Stimulated activated CD4-positive, alpha-beta T cell treated with anti-CD3 and anti-CD28 coated beads, TNF-alpha, amount 100 ng/mL, for 48 hours (primary cell): ENCODE data around the gene FGD5.
"Not testable (repeated sequence)": the region's sequence is repeated elsewhere in the genome, so short reads cannot be mapped to it uniquely, and the experiment has no call there.

Experiments used
- DNase-seq, 3 donors: peaks; one replicate each; pipeline ENCODE4 v3.0.0-alpha.2; 2020; ENCODE audit warnings: low read depth in 3 of 3

The FGD5 gene

GRCh38 chr3:14806641-14807263, 12.0 kb upstream of the FGD5 start:
- DNase-seq, result no peak

DNA sequence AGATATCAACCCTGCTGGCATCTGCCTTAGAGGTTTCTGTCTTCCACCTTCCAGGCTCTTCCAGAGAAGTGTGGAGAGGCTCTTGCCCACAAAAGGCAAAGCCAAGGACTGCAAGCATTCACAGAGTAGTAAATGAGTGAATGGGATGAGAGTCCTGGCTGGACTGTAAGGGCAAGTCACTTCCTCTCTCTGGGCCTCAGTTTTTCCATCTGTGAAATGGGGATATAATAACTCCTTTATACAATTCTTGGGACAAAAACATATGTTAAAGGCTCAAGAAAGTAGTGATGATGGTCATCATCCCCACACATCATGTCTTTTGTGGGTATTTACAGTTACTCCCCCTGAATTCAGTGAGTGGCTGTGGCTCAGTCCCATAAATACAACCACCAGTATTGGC, 10.7 kb upstream of the FGD5 start:
- no peak for DNase-seq

DNA sequence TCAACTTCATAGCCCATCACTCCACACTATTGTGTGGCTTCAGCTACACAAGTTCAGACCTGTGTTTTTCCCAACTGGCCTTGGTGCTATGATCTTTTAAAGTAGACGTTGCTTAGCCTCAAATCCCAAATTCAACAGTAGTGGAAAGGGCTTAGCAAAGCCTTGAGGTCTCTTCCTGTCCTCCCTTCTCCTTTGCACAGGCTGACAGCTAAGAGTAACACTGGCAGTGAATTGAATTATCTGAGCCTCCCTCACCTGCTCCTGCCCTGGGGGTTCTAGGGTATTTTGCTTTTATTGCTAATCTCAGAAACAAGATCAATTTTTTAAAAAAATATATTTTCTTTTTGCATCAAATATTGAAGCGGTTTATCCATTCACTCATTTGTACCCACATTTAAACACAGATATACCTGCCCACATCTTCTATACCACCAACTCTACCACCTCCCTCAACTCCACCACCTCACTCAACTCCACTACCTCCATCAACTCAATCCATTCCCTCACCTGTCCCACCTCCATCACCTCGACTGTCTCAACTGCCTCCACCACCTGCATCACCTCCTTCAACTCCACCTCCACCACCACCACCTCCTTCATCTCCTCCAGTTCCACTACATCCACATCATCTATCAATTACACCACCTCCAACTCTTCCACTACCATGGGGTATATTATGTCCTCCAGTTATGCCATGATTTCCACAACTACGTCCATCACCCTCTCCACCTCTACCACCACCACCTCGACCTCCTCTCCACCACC, 10.1 kb upstream of the FGD5 start:
- DNase-seq, result no peak

DNA sequence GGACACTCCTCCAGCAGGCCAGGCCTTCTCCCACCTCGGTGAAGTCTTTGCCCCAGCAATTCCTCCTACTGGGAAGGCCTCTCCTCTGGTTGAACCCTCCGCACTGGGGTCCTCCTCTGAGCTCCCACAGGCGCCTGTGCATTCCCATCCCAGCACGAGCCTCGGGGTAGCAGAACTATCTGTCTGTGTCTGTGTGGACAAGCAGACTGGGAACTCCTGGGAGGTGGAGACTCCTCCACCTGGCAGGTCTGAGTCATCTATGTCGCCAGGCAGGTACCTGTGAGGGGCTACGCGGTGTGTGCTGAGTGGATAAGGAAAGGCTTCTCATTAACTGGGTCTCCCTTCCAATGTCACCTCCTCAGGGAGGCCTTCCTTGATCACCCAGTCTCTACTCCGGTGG, 9.2 kb upstream of the FGD5 start:
- not testable (repeated sequence) for DNase-seq

- no peak for DNase-seq
These were observed 8.5 kb upstream of the FGD5 start for GRCh38 chr3:14810070-14810791.

DNA sequence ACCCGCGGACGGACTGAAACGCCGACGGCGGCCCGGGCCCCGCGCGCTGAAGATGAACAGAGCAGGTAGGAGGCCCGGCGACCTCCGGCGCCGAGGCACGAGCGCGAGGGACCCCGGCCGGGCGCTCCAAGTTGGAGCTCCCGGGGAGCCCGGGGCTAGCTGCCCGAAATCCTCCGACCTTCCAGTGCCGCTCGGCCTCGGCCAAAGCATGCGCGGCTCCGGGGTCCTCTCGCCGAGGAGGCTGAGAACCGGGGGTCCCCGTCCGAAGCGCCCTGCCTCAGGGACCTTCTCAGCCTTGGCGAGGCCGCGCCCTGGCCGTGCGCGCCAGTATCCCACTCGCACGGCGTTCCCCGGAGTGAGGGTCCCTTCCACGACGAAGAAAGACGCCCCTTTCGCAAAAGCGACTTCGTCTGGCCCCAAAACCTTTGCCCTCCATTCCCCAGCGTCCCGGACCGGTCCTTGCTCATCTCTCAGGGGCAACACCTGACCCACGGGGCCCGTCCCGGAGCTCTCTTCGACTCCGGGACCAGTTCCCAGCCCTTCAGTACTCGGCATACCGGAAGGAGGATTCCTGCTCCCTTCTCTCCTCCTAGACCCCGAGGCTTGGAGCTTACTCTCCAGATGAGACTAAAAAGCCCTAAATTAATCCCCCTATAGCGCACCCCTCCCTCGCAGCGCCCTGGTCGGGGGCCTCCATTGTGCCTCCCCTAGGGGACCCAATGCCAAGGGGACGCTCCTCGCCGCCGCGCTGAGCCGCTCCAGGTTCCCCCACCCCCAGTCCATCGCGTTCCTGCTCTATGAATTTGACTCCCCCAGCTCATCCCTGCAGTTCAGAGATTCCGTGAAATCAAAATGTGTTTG, 7.7 kb upstream of the FGD5 start:
- no peak for DNase-seq

GRCh38 chr3:14811684-14812083, 7.1 kb upstream of the FGD5 start:
- no peak for DNase-seq

GRCh38 chr3:14812196-14812790, 6.5 kb upstream of the FGD5 start:
- no peak for DNase-seq

DNA sequence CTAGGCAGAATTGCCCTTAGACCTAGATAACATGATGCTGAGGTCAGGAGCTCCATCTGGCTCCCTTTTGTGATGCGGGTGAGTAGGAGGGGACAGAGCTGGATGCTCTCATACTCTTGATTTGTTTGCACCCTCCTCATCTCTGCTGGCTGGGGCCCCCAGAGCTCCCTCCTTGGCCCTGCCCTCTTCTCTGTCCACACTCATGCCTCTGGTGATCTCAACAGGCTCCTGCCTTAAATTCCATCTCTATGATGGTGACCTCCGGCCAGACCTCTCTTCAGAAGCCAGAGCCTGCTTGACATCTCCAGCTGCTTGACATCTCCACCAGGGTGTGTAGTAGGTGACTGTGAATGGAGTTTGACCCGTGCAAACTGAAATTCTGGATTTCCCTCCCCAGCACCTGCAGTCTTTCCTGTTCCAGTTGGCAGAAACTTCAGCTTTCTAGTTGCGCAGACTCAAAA, 4.3 kb upstream of the FGD5 start:
- DNase-seq, result no peak

DNA sequence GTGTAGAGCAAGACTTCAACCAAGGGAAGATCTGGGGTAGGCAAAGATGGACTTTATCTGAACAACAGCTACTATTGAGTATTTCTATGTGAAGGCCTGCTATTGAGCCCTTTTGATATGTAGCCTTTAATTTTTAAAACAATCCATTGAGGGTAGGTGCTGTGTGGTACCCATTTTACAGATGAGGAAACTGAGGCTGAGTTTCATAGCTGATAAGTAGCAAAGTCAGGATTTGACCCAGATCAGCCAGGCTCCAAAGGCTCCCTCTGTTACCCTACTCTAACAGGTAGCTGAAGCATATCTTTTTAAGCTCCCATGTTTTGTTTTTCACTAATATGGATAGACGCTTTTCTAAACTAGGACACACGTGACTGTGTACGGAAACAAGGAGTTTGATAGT, 2.4 kb upstream of the FGD5 start:
- DNase-seq, result no peak

GRCh38 chr3:14819671-14820070, 909 bp downstream of the FGD5 start:
- no peak for DNase-seq

- DNase-seq, result no peak
These were observed 1.4 kb downstream of the FGD5 start for GRCh38 chr3:14820156-14820555.

DNA sequence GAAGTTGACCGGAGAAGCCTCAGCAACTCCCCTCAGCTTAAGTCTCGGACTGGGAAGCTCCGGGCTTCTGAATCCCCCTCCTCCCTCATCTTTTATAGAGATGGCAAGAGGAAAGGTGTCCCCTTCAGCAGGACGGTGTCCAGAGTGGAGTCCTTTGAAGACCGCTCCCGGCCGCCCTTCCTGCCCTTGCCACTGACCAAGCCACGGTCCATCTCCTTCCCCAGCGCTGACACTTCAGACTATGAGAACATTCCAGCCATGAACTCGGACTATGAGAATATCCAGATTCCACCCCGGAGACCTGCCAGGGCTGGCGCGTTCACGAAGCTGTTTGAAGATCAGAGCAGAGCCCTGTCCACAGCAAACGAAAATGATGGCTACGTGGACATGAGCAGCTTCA, 2.4 kb downstream of the FGD5 start:
- no peak for DNase-seq

GRCh38 chr3:14822134-14822533, 3.4 kb downstream of the FGD5 start:
- DNase-seq, result no peak

DNA sequence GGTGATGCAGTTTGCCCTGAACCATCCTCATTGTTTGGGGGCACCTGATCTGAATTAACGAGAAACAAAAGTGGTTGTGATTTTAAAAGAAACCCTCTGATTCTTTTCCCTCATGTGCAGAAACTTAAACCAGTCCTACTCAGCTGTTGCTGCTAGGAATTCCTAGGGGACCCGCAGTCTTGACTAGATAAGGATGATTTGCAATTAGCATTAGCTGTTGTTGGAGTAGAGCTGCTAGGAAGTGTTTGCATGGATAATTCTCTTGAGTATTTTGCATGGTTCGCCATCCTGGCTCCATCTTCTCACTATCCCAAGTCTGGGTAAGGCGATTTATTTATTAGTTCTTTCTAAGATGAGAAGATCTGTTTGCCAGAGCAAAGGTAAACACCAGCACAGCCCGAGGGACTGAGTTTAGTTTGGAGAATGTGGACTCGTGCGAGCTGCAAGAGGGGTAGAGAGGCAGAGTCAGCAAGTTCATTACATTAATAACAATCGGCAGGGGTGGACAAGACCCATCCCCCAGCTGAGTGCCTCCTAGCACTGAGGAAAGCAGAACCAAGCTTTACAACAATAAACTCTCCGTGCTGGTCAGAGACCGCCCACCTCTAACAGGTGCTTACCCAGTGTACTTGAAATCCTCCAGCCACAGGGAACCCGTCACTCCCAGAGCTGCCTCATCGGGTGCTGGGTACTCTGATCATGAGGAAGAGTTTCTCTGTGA, 4.1 kb downstream of the FGD5 start:
- DNase-seq, result no peak

- DNase-seq, result no peak
These were observed 4.6 kb downstream of the FGD5 start for GRCh38 chr3:14823393-14823792.

GRCh38 chr3:14823910-14824629, 5.3 kb downstream of the FGD5 start:
- no peak for DNase-seq

- DNase-seq, result no peak
These were observed 5.9 kb downstream of the FGD5 start for GRCh38 chr3:14824646-14825045.

DNA sequence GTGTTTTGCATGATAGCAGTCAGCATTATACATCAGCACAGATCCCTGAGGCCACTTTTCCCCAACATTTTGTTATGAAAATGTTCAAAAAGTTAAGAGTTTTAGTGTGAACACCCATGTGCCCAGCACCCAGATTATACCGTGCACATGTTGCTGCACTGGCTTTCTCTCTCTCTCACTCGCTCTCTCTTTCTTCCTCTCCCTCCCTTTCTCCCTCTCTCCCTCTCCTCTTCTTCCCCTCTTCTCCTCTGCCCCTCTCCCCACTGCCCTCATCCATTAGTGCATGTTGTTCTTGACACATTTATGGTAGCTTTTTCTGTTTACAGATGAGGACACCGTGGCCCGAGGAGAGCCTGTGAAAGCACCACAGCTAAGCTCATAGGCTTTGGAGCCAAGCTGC, 7.3 kb downstream of the FGD5 start:
- DNase-seq, result no peak

DNA sequence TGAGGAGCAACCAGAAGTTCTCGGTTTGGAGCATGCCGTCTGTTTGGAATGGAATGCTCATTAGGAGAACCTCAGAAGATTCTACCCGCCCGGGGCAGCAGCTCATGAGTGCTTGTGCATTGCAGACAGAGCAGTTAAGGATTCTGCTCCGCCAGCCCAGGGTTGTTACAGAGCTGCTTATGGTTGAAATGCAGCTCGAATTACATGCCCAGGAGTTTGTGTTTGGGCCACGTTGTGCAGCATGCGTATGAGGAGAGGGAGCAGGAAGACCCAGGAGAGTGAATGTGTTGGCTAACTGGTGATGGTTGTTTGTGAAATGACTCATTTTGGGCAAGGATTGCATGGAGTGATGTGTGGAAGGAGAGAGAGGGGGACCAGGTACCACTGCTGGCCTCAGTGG, 9.0 kb downstream of the FGD5 start:
- DNase-seq, result no peak
